Parathyroid adenoma (tissue), 2 donors: ENCODE results near the gene CD46.

Source experiments
- H2AFZ ChIP-seq: fragments of 300-600 bp; sonication (generic); one replicate; pipeline ENCODE4 v1.7.0; 2017; ENCODE audit warnings: antibody characterized with exemption, mild to moderate bottlenecking
- H3K27ac ChIP-seq: fragments of 300-600 bp; sonication (generic); one replicate; pipeline ENCODE4 v1.7.0; 2017
- H3K27me3 ChIP-seq: fragments of 300-600 bp; sonication (generic); one replicate; pipeline ENCODE4 v1.7.0; 2017; ENCODE audit warnings: low read length; ENCODE audit not compliant: control insufficient read depth, insufficient read depth
- H3K36me3 ChIP-seq: fragments of 300-600 bp; sonication (generic); one replicate; pipeline ENCODE4 v1.7.0; 2017; ENCODE audit warnings: low read length; ENCODE audit not compliant: control insufficient read depth, insufficient read depth
- H3K4me1 ChIP-seq: fragments of 300-600 bp; sonication (generic); one replicate; pipeline ENCODE4 v1.7.0; 2017; ENCODE audit warnings: control low read depth
- H3K4me2 ChIP-seq: fragments of 300-600 bp; sonication (generic); one replicate; pipeline ENCODE4 v1.7.0; 2017; ENCODE audit warnings: low read length
- H3K4me3 ChIP-seq: fragments of 300-600 bp; sonication (generic); one replicate; pipeline ENCODE4 v1.7.0; 2017; ENCODE audit warnings: low read depth, low read length
- H3K79me2 ChIP-seq: fragments of 300-600 bp; sonication (generic); one replicate; pipeline ENCODE4 v1.7.0; 2017; ENCODE audit warnings: control low read depth
- H3K9ac ChIP-seq: fragments of 300-600 bp; sonication (generic); one replicate; pipeline ENCODE4 v1.7.0; 2017; ENCODE audit warnings: mild to moderate bottlenecking
- H3K9me3 ChIP-seq: fragments of 300-600 bp; sonication (generic); one replicate; pipeline ENCODE4 v1.7.0; 2017; ENCODE audit warnings: low read length; ENCODE audit not compliant: control insufficient read depth
- CTCF ChIP-seq: fragments of 300-600 bp; sonication (generic); IDR thresholded peaks from one replicate; pipeline ENCODE4 v1.7.0; 2017; ENCODE audit warnings: antibody characterized with exemption, mild to moderate bottlenecking
- donor health status: primary hyperparathyroidism.

The CD46 gene

GRCh38 chr1:207823880-207824566, 72.2 kb downstream of the CD46 start:
- Histone ChIP-seq H3K4me1 (peaks cover 35% of the 10 kb centered on the region), H3K79me2 (peaks cover 47% of the 10 kb centered on the region), H3K9me3 (no peaks in the 10 kb centered on the region), H2AFZ (peak overlapping the region; percentile 35), H3K27me3 (no peaks in the 10 kb centered on the region), H3K4me2 (peak overlapping the region; percentile 59), H3K36me3 (no peaks in the 10 kb centered on the region), H3K27ac (peak overlapping the region; percentile 100), H3K4me3 (peak overlapping the region; percentile 97), H3K9ac (peak overlapping the region; percentile 98)
- TF ChIP-seq CTCF = peak; percentile 78

GRCh38 chr1:207824691-207825408, 73.0 kb downstream of the CD46 start:
- Histone ChIP-seq H3K79me2 (peaks cover 41% of the 10 kb centered on the region), H3K4me1 (peaks cover 34% of the 10 kb centered on the region), H3K4me3 (peak overlapping the region; percentile 97), H2AFZ (no peak overlapping the region), H3K27me3 (no peaks in the 10 kb centered on the region), H3K9me3 (no peaks in the 10 kb centered on the region), H3K9ac (no peak overlapping the region), H3K36me3 (no peaks in the 10 kb centered on the region), H3K27ac (peak overlapping the region; percentile 100), H3K4me2 (peak overlapping the region; percentile 59)
- no peak for TF ChIP-seq CTCF

- H3K36me3 ChIP-seq = no peaks in the 10 kb centered on the region
- no peaks in the 10 kb centered on the region for H3K9me3 ChIP-seq
- H3K79me2 ChIP-seq = peaks cover 37% of the 10 kb centered on the region
- TF ChIP-seq CTCF = no peak
- H2AFZ ChIP-seq = no peak overlapping the region
- H3K4me3 ChIP-seq = peak overlapping the region; percentile 23
- peak overlapping the region; percentile 59 for H3K4me2 ChIP-seq
- H3K27me3 ChIP-seq = no peaks in the 10 kb centered on the region
- H3K27ac ChIP-seq = peak overlapping the region; percentile 100
- no peak overlapping the region for H3K9ac ChIP-seq
- H3K4me1 ChIP-seq = peaks cover 29% of the 10 kb centered on the region
Measured at GRCh38 chr1:207825409-207825695, 73.5 kb downstream of the CD46 start.

- Histone ChIP-seq H3K9me3 (no peaks in the 10 kb centered on the region), H2AFZ (no peak overlapping the region), H3K79me2 (peaks cover 31% of the 10 kb centered on the region), H3K9ac (no peak overlapping the region), H3K27ac (peak overlapping the region; percentile 100), H3K4me3 (peak overlapping the region; percentile 23), H3K36me3 (no peaks in the 10 kb centered on the region), H3K4me2 (peak overlapping the region; percentile 59), H3K27me3 (no peaks in the 10 kb centered on the region), H3K4me1 (peaks cover 29% of the 10 kb centered on the region)
- TF ChIP-seq CTCF = no peak
Measured at GRCh38 chr1:207825719-207826556, 74.1 kb downstream of the CD46 start.
